IPS-NIHi7 (cell line): Measurements from ENCODE around the gene ZNF385B.

Experiments
- DNase-seq: peaks from one replicate; pipeline ENCODE4 v3.0.0; 2012; ENCODE audit warnings: mixed read lengths; ENCODE audit errors: extremely low spot score

ZNF385B gene

GRCh38 chr2:179682756-179683155, 178.7 kb downstream of the ZNF385B start:
- DNase-seq: no peak

- no peak for DNase-seq
Observed at GRCh38 chr2:179677746-179678505, 183.5 kb downstream of the ZNF385B start.

GRCh38 chr2:179677077-179677688, 184.2 kb downstream of the ZNF385B start:
- no peak for DNase-seq

GRCh38 chr2:179675435-179675834, 186.0 kb downstream of the ZNF385B start:
- no peak for DNase-seq

- DNase-seq: no peak
Observed at GRCh38 chr2:179671043-179671981, 190.1 kb downstream of the ZNF385B start.

- no peak for DNase-seq
Observed at GRCh38 chr2:179669196-179669595, 192.2 kb downstream of the ZNF385B start.

GRCh38 chr2:179664972-179665812, 196.2 kb downstream of the ZNF385B start:
- DNase-seq: no peak

GRCh38 chr2:179661986-179662385, 199.4 kb downstream of the ZNF385B start:
- no peak for DNase-seq

GRCh38 chr2:179657068-179657595, 204.3 kb downstream of the ZNF385B start:
- DNase-seq: no peak

GRCh38 chr2:179655627-179656026, 205.8 kb downstream of the ZNF385B start:
- DNase-seq: no peak

- no peak for DNase-seq
Observed at GRCh38 chr2:179654806-179655205, 206.6 kb downstream of the ZNF385B start.

- DNase-seq: no peak
Observed at GRCh38 chr2:179652296-179652695, 209.1 kb downstream of the ZNF385B start.

- no peak for DNase-seq
Observed at GRCh38 chr2:179650420-179650819, 211.0 kb downstream of the ZNF385B start.

- no peak for DNase-seq
Observed at GRCh38 chr2:179646862-179647587, 214.4 kb downstream of the ZNF385B start.

- DNase-seq: no peak
Observed at GRCh38 chr2:179646173-179646769, 215.1 kb downstream of the ZNF385B start.

GRCh38 chr2:179645047-179645446, 216.4 kb downstream of the ZNF385B start:
- DNase-seq: no peak

- no peak for DNase-seq
Observed at GRCh38 chr2:179642462-179642861, 218.9 kb downstream of the ZNF385B start.

- DNase-seq: no peak
Observed at GRCh38 chr2:179636995-179637394, 224.4 kb downstream of the ZNF385B start.

- DNase-seq: no peak
Observed at GRCh38 chr2:179636100-179636980, 225.1 kb downstream of the ZNF385B start.
